HG02870 (cell line): Measurements from ENCODE around the gene MREG.
A peak's percentile ranks its signal among the peaks of the same experiment; 100 is the strongest.

ENCODE experiments used
- ATAC-seq: cut with Tn5 transposase; IDR thresholded peaks from one replicate; pipeline ENCODE4 v1.9.1; 2021; ENCODE audit warnings: mild to moderate bottlenecking, moderate library complexity; ENCODE audit not compliant: unreplicated experiment

The MREG gene

DNA sequence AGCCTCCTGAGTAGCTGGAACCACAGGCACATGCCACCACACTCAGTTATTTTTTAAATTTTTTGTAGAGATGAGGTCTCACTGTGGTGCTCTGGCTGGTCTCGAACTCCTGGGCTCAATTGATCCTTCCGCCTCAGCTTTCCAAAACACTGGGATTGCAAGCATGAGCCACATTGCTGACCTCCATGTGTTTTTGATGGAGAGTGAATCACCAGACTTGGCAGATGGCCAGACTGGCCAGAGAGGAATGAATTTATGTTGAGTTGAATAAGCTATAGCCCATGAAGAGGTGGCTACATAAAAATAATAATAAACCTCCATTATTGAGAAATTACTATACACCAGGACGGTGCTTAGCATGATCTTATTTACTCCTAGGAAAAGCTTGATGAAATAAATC is 91.5 kb downstream of the MREG start:
- ATAC-seq: no peak

DNA sequence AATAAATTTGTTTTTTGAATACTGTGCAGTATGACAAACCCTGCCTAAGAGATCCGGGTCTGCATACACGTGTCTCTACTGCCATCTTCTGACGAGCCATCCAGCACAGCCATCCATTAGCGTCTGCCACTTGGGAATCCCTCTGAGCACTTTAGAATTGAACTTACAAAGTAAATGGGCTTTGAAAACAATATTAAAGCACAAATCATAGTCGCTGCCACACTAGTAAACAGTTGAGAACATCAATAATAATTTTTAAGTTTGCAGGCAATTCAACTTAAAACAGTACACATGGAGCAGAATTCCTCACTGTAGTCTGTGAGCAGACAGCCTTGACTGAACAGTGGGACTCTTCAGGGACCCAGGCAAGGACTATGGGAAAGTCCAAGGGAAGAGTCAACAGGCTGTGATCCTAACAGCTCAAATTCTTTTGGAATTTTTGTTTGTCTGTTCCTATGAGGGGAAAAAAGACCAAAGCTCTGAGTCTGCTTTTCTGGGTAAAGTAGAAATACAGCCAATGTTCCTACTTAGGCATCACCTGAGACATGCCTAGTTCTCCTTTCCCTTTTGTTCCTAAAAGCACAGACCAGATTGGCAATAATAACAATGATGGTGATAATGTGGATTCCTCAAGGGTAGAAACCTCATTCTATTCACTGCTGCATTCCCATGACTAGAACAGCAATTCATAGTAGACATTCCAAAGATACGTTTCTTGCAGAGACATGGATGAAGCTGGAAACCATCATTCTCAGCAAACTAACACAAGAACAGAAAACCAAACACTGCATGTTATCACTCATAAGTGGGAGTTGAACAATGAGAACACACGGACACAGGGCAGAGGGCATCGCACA is 92.9 kb downstream of the MREG start:
- peak; percentile 46 for ATAC-seq

- ATAC-seq: no peak
These were observed 93.6 kb downstream of the MREG start for GRCh38 chr2:215919624-215920243.

- ATAC-seq: no peak
These were observed 94.3 kb downstream of the MREG start for GRCh38 chr2:215918901-215919599.

DNA sequence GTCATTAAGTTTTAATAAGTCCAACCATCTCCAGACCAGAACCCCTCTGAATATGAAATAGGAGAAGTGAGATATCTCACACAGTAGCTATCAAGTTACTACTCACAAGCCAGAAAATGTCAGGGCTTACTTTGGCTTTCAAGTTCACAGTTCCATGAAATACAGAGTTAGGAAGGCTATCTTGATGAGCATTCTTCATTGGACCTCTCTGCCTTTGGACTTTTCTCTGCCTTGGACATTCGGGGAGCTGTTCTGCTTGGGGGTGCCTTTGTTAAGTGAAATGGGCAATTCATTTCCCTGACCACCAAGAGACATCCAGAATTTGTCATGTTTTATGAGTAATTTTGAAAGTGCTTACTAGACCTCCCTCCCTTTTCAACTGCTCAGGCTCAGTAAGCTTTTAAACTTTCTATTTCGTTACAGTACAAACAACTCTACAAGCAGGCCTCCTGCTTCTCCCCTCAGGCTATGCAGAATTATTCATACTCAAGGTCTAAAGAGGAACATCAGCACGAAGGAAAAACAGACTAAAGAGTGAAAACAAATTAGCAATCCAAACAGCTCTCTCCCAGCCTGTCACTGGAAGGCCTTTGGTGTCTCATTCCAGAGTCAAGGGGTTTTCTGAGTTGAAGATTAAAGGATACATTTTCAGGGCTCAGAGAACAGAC is 95.3 kb downstream of the MREG start:
- peak; percentile 77 for ATAC-seq

DNA sequence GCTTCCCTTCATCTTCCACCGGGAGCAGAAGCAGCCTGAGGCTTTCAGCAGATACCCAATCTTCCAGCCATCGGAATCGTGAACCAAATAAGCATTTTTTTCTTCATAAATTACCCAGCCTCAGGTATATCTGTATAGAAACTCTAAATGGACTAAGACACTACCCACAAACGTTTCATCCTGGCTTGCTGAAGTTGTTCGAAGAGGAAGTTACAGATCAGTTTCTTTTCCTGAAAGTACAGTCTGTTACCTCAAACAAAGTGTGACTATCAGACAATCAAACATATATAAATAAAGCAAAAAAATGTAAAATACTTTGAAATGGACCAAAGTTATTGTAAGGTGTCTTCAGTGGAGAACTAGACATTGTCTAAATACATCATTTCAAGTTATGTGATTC is 97.9 kb downstream of the MREG start:
- no peak for ATAC-seq

DNA sequence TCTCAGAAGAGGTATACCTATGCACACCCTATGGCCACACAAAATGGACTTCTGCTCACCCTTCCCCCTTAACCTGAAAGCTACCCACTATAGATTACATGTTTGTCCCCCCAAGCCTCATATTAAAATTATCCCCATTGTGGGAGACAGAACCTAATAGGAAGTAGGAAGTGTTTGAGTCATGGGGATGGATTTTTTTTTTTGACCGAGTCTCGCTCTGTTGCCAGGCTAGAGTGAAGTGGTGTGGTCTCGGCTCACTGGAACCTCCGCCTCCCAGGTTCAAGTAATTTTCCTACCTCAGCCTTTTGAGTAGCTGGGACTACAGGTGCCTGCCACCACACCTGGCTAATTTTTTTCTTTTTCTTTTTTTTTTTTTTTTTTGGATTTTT is 98.6 kb downstream of the MREG start:
- no peak for ATAC-seq

GRCh38 chr2:215914054-215914776 is 99.1 kb downstream of the MREG start:
- ATAC-seq: no peak

DNA sequence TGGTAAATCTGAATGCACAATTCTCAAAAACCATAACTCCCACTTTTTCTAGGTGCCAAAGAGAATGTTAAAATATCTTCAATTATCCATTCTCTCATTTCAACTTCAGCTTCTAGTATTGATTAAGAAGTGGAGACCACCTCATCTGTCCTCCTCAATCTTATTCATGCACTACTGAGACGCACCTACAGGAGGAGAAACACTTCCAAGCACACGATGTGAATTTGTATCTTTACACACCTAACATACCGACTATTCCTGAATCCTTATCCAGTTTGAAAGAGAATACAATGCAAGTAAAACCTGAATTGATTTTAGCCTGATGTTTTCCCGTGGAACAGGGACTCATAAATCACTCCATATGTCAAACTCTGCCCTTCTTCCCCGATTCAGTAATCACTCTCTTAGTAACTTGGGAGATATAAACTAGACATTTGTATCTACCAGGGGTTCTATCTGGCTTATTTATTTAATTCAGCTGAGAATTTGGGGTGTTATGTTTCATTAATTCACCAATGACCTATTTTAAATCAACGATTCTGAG is 101.0 kb downstream of the MREG start:
- no peak for ATAC-seq

- ATAC-seq: no peak
These were observed 101.9 kb downstream of the MREG start for GRCh38 chr2:215911301-215912085.

GRCh38 chr2:215910180-215910579 is 103.2 kb downstream of the MREG start:
- ATAC-seq: no peak

GRCh38 chr2:215907147-215907546 is 106.2 kb downstream of the MREG start:
- no peak for ATAC-seq

DNA sequence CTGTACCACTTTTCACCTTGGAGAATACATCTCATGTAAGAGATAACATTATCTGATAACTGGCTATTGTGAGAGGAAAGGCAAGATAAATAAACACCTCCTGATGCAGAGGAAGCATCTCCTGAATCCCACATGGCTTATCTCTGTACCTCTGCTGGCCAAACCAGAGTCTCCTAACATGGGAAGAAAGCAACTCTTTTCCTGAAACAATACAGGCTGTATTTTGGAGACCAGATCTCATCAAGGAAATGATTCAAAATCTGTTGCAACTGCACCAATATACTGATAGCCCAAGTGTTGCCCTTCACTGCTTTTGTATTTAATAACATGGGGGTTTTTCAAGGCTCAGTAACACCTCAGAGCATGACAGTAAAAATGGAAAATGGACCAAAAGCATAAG is 106.9 kb downstream of the MREG start:
- no peak for ATAC-seq

- no peak for ATAC-seq
These were observed 107.7 kb downstream of the MREG start for GRCh38 chr2:215905691-215906090.

- no peak for ATAC-seq
These were observed 109.2 kb downstream of the MREG start for GRCh38 chr2:215904101-215904500.

DNA sequence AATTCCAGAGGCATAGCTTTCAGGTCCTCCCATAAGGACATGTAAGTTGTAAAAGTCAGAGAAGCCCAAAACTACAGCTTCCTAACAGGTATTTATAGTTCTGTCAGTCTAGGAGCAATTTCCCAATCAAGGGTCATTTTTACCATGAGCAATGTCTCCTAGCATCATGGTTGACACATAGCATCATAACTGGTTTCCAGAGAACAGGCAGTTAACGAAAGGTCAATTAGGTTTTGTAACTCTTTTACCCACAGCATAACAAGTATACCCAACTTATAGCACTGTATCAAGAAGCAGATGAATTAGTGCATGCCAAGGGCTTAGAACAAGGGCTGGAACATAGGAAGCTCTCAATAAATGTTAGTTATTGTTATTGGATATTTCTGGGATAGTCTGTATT is 110.1 kb downstream of the MREG start:
- no peak for ATAC-seq

GRCh38 chr2:215901796-215902195 is 111.6 kb downstream of the MREG start:
- no peak for ATAC-seq

DNA sequence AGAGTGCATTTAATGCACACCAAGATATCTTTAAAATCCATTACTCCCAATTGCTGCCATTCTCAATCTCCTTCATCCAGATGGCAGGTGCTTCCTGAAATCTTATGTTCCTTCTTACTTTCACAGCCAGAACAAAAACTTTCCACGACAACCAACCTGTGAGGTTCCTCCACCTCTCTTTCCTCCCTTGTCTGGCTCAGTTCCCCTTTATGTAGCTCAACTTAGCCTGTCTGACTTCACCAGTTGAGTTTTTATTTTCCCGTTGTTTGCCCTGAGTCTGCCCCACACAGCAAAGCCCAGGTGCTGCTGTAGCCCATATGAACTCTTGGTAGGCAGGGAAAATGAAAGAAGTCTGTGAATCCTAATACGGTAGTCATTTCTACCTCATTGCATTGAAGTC is 112.5 kb downstream of the MREG start:
- ATAC-seq: peak; percentile 79

- no peak for ATAC-seq
These were observed 113.1 kb downstream of the MREG start for GRCh38 chr2:215900203-215900611.
